Measurements from ENCODE around the gene L3MBTL4.

- TF ChIP-seq POLR2A (IDR thresholded peaks at IDR 0.05) (no peak), CTCF (IDR thresholded peaks at IDR 0.05) (no peak)
Observed at GRCh38 chr18:6327485-6327884, 87.2 kb downstream of the L3MBTL4 start.

Measured in adrenal gland (tissue), 5 donors.